MV-4-11 (cell line): Measurements from ENCODE around the gene ASF1A.

Source experiments
- DNase-seq: peaks from one replicate; lab custom pipeline; 2025; lab: John Stamatoyannopoulos, UW

ASF1A gene

GRCh38 chr6:118913161-118913560 lies 19.2 kb downstream of the ASF1A start:
- no peak for DNase-seq

GRCh38 chr6:118914598-118914997 lies 20.6 kb downstream of the ASF1A start:
- no peak for DNase-seq

DNA sequence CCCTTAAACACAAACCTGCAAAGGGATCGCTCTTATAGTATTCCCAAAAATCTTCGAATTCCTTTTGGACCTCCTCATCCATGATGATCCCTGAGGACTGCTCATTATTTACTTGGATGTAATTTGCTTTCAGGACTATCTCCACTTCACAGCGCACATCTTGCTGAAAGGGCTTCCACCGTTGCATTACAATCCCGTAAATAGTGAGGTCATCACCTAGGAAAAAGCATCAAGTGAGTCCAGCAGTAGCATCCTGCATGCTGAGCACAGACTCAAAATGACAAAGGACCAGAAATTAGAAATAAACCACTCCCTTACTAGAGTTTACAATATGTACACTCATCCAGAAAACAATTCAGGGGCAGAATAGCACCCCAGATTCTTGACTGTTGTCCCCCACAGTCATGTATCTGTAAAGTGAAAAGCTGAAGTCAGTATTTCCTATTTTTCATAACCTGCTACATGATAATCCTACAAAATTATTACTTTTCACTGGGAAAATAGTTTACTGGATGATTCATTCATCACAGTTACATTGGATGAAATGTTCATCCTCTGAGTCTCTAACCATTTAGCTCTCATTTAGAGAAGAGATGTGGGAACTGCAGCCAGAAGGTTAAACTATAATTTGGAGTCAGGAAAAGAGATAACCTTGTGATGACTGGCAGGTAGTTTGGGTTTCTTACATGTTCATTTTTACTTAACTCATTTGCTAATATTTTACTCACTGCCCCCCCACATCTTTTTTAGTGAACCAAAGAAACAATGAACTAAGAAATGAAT lies 23.8 kb downstream of the ASF1A start:
- no peak for DNase-seq

DNA sequence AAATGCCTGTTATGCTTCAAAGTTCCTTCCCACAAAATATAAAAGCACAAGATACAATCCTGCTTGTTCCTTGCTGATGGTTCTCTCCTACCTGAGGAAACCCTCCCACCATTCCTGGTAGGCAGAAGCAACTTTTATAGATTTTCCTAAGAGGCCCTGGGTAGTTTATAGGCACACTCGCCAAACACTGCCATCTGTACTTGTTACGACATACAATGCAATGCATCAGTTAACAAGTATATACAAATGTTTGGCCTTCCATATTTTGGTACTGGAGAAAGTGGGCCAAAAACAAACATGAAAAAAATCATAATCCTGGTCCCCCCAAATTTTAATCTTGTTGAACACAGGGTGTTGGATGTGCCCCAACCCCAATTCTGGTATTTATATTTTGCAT lies 24.4 kb downstream of the ASF1A start:
- no peak for DNase-seq

GRCh38 chr6:118921084-118921483 lies 27.1 kb downstream of the ASF1A start:
- no peak for DNase-seq

GRCh38 chr6:118923035-118923434 lies 29.1 kb downstream of the ASF1A start:
- no peak for DNase-seq

DNA sequence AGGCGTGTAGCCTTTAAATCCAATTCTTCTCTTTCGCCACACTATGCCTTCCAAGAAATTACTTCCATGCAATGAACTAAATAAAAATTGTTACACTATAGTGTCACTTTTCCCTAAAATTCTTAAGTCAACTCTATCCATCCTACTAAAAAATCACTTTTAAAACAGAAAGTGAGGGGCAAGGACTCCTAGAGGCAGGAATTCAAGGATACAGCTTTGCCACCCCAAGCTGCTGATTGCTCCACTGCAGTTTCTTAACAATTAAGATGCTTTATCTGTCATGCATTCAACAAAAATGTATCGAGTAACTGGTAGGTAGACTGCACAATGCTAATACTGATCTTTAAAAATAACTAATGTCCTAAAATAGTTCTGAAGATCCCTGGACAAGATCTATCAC lies 36.7 kb downstream of the ASF1A start:
- no peak for DNase-seq

DNA sequence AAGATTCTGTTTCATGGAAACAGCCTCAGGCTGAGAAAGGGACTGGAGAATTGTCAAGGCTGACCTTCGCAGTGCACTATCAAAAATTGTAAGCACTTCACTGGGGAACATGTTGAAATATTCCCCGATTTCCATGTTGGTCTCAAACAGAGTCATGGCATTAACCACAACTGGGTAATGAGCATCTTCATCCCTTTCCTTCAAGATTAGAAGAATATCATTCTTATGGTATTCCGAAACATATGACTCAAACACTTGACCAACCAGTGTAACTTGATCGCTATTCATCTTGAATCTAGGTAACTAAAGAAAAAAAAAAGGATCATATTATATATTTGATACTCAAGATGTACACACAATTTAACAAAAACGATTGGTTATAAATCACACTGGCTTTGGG lies 37.5 kb downstream of the ASF1A start:
- DNase-seq, result no peak

- no peak for DNase-seq
Observed at GRCh38 chr6:118932421-118932820, 38.5 kb downstream of the ASF1A start.

DNA sequence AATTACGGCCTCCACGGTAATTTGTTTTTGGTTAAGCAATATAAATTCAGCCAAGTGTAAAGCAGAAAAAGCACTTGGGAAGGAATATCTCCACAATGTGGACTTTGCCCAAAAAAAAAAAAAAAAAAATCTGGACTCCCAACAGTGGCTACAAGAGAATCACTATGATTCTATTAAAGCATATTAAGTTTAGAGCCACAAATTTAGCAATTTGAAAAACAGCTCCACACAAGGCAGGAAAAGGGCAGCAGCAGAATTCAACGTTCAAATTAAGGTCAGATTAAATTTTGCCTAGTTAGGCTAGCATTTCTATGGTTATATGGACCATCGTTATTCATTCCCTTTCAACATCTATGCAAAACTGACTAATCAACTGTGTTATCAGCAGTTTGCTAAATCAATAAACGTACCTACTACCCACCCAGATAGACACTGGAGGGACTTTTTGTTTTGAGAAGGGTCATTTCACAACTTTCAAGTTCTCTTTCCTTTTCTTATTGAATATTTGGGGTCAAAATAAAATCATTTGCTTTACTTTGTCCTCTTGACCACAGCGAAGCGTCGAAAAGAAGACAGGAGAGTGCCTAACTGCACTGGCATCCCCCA lies 40.0 kb downstream of the ASF1A start:
- DNase-seq, result no peak

DNA sequence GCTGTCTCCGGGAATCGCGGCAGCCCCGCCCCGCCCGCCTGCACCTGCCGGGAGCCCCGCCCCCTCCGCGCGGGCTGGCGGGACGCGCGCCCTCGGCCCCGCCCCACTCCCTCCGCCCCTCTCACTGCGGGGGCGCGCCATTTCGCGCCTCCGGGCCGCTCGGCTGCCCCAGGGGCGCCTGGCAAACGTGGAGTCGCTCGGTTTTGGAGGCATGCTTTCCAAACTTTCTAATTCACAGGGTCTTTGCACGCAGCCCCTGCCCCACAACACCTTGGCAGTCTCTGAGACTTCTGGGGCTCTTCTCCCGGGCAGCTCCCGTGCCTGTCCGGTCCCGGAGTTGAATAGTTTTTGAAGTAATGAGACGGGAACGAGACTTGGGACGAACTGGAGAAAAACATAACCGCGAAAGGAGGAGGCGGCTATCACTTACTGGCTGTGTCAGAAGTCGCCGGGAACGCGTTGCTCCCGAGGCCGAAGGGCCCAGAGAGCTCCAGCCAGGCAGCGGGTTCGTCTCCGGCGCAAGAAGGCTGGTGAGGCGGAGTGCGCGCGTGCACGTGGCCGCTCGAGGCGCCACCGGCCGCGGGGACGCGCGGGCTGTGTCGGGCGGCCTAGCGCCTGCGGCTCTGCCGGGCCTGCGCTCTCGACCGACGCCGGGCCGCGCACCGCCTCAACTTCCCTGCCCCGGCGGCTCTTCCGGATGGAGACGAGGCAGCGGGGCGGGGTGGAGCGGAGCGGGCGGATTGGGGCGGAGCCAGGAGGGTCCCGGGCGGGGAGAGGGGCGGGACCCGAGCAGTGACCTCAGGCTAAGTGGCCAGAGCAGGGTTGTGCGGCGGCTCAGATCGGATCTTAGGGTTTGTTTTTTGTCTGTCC lies 40.7 kb downstream of the ASF1A start, which contains the start of gene MCM9:
Gene MCM9 (minus strand): TSS at position 699 of the 870 bp plus-strand sequence. CDS start 3,436 bp downstream, outside the sequence.
- DNase-seq, result peak; percentile 86

- no peak for DNase-seq
Observed at GRCh38 chr6:118935331-118935668, 41.3 kb downstream of the ASF1A start.

DNA sequence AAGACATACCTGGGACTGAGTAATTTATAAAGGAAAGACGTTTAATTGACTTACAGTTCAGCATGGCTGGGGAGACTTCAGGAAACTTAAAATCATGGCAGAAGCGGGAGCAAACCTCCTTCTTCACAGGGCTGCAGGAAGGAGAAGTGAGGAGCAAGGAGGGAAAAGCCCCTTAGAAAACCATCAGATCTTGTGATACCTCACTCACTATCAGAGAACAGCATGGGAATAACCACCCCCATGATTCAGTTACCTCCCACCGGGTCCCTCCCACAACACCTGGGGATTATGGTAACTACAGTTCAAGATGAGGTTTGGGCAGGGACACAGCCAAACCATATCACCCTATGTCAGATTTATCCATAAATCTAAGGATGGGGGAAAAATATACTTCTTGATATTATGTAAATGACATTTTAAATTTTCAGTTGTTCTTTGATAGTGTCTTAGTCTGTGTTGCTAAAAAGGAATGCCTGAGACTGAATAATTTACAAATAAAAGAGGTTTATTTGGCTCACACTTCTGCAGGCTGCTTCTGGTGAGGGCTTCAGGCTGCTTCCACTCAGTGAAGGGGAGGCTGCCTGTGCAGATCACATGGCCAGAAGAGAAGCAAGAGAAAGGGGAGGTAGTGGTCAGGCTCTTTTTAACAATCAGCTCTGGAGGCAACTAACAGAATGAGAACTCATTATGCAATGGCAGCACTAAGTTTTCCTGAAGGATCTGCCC lies 42.2 kb downstream of the ASF1A start:
- no peak for DNase-seq

DNA sequence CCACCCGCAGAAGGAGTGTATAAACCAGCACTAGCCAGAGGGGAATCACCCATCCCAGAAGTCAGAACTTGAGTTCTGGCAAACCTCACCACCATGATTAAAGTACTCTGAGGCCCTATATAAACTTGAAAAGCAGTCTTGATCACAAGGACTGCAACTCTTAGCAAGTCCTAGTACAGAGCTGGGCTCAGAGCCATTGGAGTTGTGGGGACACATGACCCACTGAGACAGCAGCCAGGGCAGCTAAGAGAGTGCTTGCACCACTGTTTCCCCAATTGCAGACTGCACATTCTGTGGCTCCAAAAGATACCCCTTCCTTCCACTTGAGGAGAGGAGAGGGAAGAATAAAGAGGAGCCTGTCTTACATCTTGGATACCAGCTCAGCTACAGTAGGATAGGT lies 45.7 kb downstream of the ASF1A start:
- no peak for DNase-seq

GRCh38 chr6:118940770-118941169 lies 46.8 kb downstream of the ASF1A start:
- DNase-seq, result no peak

GRCh38 chr6:118945217-118945616 lies 51.3 kb downstream of the ASF1A start:
- DNase-seq, result no peak

GRCh38 chr6:118952683-118953082 lies 58.7 kb downstream of the ASF1A start:
- peak; percentile 58 for DNase-seq

- no peak for DNase-seq
Observed at GRCh38 chr6:118953391-118953790, 59.4 kb downstream of the ASF1A start.
